ENCODE data around the gene CASP5.

- no peak for TF ChIP-seq EZH2 (IDR thresholded peaks at IDR 0.05)
- TF ChIP-seq CTCF (IDR thresholded peaks at IDR 0.05) = no peak
Measured at GRCh38 chr11:105051559-105051958, 28.6 kb upstream of the CASP5 start.
